Stimulated activated CD4-positive, alpha-beta T cell treated with anti-CD3 and anti-CD28 coated beads, TNF-alpha, amount 100 ng/mL, for 1 hour (primary cell): ENCODE results near the gene MGST3.
"Not testable (repeated sequence)": the region's sequence is repeated elsewhere in the genome, so short reads cannot be mapped to it uniquely, and the experiment has no call there.

Experiments used
- DNase-seq, 3 donors: peaks; one replicate each; pipeline ENCODE4 v3.0.0-alpha.2; 2020; ENCODE audit warnings: low read depth in 3 of 3, low spot score in 1 of 3

The MGST3 gene

DNA sequence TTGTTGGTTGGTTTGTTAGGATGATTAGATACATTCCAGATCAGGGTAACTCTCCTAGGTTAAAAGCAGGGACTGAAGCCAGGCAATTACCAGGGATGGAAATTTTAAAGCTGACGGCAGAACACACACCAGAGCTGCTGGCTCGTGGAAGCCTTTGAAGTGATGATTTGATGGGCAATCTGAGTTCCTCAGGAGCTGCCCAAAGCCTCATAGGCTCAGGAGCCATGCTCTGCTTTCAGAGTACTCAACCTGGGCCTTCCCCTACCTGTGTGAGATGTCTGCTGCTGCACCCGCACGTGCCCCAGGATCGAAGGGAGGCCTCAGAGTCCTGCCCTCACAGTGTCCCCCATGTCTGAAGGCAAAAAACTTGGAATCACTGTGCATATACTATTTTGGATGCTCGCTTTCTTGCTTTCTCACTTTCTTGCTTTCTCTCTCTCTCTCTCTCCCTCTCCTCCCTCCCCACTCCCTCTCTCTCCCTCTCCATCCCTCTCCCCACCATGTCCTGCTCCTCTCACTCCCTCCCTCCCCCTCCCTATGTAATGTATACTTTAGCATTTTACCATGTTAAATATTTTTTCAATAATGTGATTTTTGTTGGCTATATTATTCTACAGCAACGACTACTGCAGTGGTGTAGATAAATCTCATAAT is 18.0 kb downstream of the MGST3 start:
- no peak for DNase-seq

DNA sequence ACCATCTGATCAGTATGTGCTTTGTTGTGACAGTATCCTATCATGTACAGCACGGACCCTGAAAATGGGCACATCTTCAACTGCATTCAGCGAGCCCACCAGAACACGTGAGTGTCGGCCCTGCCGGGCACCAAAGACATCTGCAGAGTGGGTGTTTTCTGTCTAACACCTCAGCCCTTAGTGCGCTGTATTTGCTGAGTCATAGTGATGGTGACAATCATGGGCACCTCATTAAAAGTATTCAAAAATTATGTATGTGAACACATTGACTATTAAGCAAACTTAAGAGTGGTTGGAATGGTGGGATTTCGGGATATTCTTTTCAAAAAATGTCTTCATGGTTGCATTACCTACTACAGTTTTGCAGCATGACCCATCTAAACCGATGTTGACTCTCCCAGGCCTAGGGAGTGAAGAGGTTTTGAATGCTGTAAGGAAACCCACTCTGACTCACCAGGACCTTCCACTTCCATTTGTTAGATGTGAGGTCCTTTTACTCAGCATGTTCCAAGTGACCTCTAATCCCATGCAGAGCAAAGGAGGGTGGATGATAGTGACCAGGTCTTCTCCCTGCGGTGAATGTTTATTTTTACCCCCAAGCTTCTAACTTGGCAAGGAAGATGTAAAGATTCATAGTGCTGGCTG is 20.1 kb downstream of the MGST3 start:
- DNase-seq = no peak

DNA sequence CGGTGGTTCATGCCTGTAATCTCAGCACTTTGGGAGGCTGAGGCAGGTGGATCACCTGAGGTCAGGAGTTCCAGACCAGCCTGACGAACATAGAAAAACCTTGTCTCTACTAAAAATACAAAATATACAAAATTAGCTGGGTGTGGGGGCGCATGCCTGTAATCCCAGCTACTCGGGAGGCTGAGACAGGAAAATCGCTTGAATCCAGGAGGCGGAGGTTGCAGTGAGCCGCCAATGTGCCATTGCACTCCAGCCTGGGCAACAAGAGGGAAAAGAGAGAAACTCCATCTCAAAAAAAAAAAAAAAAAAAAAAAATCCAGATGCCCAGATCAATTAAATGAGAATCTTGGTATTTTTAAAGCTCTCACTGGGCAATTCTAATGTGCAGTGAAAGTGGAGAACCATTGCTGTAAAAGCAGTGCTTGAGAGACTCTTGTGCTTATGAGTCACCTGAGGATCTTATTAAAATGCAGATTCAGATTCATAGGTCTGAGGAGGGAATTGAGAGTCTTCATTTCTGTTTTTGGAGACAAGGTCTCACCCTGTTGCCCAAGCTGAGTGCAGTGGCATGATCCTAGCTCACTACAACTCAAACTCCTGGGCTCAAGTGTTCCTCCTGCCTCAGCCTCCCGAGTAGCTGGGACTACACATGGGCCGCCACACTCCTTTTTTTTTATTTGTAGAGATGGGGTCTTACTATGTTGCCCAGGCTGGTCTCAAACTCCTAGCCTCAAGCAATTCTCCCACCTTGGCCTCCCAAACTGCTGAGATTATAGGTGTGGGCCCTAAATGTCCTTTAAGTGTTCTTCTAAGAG is 27.9 kb downstream of the MGST3 start:
- not testable (repeated sequence) for DNase-seq

DNA sequence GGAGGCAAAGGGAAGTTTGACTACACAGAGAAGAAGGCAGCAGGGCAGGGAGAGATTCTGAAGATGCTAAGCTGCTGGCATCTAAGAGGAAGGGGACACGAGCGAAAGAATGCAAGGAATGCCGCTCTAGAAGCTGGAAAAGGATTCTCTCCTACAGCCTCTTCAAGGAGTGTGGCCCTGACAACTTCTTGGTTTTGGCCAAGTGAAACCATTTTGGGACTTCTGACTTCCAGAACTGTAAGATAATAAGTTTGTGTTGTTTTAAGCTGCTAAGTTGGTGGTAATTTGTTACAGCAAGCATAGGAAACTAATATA is 28.5 kb downstream of the MGST3 start:
- no peak for DNase-seq

DNA sequence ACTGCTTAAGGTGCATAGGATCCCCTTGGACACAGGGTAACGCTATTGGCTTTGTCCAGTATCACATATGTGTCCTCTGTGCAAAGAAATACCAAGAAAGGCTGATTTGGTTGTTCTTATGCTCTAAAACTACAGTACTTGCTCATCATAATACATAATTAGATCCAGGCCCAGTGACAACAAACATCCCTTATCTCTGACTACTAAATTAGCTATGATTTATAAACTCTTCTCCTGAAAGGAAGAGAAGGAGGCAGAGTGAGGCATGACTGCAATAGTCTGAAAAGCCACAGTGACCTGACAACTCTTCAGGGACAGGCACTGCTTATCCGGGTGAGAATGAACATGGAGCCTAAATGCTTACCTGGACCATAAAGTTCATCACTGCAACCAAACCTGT is 30.7 kb downstream of the MGST3 start:
- no peak for DNase-seq

DNA sequence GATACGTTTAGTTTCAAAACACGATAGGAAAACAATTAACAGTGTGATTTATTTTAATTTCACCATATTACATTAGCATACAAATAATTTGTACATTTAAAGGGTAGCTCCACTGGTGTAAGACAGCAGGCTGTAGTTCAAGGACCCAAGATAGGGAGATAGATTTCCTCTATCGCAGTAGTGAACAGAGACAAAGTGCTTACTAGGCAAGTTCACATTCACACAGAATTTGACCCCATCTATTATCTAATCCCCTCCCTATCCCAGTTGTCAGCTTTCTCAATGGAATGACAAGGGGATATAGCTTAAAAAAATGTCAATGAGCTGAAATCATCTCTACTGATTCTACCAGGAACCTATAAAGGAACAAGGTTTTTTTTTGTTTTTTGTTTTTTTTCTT is 31.2 kb downstream of the MGST3 start:
- no peak for DNase-seq

DNA sequence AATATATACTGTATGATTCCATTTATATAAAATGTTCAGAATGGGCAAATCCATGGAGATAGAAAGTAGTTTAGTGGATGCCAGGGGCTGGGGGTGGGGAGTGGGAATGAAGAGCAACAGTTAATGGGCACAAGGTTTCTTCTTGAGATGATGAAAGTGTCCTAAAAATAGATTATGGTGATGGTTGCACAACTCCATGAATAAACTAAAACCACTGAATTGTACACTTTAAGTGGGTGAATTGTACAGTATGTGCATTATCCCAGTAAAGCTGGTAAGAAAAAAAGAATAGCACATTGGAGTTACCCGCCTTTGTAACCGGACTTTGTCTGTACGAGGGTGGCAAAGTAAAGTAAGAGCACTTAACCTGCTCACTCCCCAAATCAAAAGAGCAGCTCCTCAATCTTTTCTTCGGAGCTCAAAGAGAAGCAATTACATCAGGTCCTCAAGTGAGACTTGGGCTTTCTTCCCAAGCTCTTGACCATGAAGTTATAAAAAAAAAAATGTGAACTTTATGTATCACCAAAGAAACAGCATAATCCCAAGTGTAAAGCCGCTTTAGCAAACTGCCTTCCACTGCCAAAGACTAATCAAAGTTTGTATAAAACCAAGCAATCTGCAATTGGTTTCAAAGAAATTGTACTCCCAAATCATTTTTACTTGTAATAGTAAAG is 35.3 kb downstream of the MGST3 start:
- DNase-seq = no peak

DNA sequence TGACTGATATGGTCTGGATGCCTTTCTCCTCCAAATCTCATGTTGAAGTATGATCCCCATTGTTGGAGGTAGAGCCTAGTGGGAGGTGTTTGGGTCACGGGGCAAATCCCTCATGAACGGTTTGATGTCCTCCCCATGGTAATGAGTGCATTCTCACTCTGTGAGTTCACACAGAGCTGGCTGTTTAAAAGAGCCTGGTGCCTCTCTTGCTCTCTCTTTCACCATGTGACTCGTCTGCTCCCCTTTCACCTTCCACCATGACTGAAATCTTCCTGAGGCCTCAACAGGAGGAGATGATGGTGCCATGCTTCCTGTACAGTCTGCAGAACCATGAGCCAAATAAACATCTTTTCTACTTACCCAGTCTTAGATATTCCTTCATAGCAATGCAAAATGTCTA is 37.1 kb downstream of the MGST3 start:
- no peak for DNase-seq

DNA sequence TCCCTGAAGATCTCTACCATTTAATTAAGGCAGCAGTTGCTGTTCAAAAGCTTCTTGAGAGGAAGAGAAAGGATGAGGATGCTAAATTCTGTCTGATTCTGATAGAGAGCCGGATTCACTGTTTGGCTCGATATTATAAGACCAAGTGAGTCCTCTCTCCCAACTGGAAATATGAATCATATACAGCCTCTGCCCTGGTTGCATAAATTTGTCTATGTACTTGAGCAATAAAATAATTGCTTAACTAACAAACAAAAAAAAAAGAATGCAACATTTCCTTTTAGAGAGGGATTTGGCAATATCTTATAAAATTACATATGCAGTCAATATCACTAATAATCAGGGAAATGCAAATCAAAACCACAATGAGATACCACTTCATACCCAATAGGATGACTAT is 40.5 kb downstream of the MGST3 start:
- DNase-seq = no peak

DNA sequence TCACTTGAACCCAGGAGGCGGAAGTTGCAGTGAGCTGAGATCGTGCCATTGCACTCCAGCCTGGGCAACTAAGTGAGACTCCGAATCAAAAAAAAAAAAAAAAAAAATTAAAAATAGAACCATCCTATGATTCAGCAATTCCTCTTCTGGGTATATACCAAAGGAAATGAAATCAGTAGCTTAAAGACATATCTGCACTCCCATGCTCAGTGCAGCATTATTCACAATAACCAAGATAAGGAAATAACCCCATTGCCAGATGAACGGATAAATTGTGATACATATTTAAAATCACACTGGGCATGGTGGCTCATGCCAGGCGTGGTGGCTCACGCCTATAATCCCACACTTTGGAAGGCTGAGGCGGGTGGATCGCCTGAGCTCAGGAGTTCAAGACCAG is 43.6 kb downstream of the MGST3 start:
- DNase-seq = no peak

DNA sequence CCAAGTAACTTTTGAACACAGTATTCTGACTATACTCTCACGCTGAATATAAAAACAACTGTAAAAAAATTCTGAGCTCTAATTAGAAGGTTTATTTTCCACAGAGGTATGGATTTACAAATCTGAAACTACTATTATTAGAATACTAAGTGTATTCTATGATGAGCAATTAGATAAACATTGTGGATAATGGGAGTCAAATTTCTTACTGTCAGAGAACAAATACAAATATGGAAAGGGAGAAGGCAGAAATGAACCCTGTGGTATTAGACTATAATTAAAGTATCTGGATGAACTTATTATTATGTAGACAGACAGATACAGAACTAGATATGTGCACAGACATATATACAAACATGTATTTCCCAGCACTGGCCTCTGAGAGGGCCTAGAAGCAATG is 44.8 kb downstream of the MGST3 start:
- DNase-seq = no peak

DNA sequence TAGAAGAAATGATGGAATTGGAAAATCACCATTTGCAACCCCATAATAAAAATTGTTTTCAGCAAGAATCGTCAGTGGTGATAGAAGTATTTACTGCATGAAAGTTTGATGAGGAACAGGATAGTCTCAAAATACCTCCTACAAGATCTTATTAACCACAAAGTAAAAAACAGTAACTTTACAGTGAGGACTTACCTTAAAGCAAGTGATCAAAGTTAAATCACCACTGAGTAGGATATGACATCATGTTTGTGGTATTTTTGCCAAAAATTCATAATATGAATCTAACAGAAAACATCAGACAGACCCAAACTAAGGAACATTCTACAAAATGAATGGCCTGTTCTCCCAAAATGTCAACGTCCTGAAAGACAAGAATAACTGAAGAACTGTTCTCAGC is 47.5 kb downstream of the MGST3 start:
- no peak for DNase-seq

DNA sequence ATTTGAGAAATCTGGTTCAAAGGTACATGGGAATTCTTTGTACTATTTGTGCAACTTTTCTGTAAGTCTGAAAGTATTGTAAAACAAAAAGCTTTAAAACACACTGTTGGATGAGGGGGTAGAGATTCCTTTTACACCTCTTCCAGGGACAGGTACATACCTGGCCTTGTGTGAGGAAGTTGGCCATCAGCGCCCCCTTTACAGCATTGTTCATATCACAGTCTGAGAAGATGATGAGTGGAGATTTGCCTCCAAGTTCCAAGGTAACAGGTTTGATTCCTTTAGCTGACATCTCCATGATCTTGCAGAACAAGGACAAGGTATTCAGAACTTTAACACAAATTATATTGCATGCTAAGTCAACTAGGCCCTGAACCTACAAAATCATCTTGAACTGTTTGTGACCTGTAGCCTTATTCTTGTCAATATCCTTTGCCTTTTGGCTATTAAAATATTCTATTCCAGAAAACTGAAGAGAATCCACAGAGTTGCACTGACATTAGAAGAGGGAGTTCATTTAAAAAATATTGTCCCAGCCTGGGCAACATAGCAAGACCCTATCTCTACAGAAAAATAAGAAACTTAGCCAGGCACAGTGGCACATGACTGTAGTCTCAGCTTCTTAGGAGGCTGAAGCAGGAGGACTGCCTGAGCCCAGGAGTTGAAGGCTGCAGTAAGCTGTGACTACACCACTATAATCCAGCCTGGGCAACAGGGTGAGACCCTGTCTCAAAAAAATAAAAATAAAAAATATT is 48.4 kb downstream of the MGST3 start:
- DNase-seq = no peak

DNA sequence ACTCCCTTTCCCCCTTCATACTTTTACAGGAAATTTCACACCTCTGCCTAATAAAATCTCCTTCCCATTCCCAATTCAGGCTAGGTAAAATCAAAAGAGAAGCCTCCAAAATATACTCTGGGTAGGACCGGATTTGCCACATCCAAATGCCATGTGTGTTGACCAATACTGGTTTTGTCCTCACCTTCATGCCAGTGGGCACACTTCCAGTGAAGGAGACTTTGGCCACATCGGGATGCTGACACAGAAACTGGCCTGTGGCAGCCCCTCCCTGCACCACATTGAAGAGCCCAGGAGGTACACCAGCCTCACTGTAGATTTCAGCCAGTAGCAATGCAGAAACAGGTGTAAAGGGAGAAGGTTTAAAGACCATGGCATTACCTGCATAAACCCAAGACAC is 49.3 kb downstream of the MGST3 start:
- no peak for DNase-seq

DNA sequence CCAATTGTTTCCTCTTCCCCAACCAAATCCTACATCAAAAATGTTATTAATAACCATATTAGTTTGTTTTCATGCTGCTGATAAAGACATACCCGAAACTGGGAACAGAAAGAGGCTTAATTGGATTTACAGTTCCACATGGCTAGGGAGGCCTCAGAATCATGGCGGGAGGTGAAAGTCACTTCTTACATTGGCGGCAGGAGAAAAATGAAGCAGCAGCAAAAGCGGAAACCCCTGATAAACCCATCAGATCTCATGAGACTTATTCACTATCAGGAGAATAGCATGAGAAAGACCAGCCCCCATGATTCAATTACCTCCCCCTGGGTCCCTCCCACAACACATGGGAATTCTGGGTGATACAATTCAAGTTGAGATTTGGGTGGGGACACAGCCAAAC is 49.7 kb downstream of the MGST3 start:
- DNase-seq = not testable (repeated sequence)

DNA sequence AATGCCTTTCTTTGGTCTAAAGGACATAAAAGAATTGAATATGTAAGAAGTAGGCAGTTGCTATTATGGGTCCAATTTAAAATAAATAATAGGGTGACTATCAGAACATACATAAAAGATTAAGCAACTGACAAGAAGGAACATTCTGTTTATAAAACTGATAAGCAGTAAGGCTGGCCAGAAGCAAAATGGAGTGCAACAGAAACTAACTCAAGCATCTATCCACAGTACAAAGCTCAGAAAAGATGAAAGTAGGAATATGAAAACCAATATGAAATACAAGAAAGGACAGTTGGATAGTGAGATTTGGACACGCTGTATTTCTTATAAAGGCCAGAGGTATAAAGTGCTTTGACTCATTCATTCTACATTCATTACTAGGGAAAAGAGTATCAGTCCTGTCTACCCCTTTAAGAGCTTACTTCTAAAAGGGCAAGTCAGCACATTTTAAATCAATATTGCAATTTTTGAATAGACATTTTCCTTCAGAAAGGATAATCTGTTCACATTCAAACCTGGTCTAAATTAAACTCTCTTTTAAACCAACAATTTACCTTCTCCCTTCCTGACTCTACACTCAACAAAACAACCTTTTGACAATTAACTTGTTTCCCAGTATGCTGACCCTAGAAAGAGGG is 52.9 kb downstream of the MGST3 start:
- DNase-seq = no peak

DNA sequence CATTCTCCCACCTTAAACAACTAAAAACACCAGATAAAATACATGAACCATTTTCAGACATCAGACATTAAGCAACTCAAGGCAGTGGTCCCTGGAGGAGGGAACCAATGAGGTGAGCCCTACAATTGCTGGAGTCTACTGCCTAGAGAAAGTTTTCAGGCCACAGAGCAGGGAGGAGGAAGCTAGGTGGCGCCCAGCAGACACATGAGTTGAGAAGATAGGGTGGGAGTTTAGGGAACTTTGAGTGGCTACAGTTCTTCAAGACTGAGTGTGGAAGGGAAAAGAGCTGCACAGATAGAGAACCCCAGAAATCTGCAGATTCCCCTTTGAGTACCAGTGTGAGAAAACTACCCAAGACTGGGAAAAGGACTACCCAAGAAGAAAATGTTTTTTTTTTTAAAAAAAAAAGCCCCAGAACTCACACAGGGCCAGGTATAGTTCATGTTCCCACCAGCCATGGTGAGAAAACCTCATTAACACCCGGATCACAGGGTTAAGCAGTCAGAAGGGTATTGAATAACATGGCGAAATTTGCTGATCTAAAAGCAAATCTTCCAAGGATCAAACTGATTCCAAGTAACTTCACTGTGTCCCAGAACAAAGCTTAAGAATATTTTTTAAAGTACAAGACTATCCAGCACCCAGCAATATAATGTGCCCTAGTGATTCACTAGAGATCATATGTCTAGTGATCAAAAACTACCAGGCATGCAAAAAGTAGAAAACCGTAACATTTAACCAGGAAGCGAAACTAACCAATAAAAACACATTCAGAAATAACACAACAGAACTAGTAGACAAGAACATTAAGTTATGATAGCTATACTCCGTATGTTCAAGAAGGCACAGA is 55.3 kb downstream of the MGST3 start:
- DNase-seq = no peak

DNA sequence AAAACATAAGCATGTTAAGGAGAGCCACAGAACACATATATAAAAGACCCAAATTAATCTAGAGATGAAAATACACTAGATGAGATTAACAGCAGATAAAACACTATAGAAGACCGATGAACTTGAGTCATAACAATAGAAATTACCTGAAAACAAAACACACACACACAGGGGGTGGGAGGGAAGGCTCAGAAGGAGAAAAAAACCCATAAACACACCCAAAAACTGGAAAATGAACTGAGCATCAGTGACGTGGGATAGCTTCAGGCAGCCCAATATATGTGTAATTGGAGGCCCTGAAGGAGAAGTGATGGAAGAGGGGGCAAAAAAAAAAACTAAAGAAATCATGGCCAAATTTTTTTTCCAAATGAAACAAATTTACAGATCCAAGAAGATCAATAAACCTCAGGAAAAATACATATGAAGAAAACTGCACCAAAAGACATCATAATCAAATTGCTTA is 56.0 kb downstream of the MGST3 start:
- no peak for DNase-seq

DNA sequence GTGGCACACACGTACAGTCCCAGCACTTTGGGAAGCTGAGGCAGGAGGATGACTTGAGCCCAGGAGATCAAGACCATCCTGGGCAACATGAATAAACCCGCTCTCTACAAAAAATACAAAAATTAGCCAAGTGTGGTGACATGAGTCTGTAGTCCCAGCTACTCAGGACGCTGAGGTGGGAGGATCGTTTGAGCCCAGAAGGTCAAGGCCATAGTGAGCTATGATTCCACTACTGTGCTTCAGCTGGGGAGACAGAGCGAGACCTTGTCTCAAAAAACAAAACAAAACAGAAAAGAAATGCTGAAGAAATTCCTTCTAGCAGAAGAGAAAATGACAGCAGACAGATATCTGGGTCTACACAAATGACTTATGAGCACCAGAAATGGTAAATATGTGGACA is 57.0 kb downstream of the MGST3 start:
- no peak for DNase-seq

DNA sequence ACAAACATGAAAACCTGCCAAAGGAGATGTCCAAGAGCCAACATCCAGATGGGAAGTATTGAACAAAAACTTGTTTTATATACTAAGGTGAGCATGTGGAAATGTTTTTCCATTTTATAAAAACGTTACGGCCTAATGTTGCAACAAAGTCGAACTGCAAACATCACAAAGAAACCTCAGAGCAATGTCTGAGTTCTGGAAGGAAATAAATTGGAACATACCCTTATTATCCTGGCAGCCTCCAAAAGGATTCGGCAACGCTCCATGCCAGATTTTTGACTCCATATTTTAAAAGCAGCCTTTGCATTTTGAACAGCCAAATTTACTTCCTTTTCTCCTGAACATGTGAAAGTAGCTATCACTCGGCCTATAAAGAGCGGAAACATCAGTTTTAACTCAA is 64.0 kb downstream of the MGST3 start:
- DNase-seq = no peak
